ENCODE data around the gene TEKT3.

DNA sequence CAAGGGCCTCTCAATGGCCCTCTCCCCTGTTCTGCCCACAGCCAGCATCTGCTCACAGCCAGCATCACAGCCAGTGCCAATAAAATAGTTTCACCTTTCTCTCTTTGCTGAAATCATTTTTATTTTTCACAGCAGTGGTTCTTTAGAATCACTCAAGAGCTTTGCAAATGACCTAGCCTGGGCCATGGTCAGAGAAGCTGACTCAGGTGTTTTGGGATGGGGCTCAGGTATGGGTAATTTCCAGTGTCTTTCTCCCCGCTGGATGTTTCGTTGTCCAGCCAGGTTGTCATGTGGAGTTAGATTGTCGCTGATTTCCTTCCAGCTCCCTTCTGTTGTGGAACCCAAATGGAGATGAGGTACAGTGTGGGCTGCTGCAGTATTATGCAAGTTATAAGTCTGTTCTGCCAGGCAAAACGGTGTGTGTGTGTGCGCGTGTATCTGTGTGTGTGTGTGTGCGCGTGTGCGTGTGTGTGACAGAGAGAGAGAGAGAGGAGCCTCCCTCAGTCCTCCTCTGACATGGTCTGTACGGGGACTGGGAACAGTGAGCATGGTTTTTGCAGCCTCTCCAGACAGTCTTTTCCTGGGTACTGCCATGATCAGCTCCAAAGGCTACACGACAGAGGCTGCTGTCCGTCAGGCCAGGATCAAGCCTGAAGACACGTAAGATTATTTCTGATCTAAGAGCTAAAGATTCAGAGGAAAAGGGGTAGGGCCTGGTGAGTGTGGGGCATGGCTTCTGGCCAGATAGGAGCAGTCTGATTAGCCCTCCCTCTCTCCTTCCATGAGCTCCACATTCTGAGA is 74.9 kb downstream of the TEKT3 start:
- TF ChIP-seq, protein P1, sequence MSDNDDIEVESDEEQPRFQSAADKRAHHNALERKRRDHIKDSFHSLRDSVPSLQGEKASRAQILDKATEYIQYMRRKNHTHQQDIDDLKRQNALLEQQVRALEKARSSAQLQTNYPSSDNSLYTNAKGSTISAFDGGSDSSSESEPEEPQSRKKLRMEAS (IDR thresholded peaks at IDR 0.05; ENCODE audit: low read depth, low read length), result no peak
- TF ChIP-seq POLR2A (IDR thresholded peaks at IDR 0.05; ENCODE audit: extremely low read depth, insufficient read length), result no peak

Data from NB4 (cell line).